DMS 273 (cell line): ENCODE results near the gene WWC2.

Experiments used
- DNase-seq: peaks from one replicate; lab custom pipeline; 2025; ENCODE audit not compliant: unreplicated experiment; lab: John Stamatoyannopoulos, UW

Gene WWC2

GRCh38 chr4:183098723-183099536 is at the start of gene WWC2:
TSS of gene WWC2 (plus strand) at chr4:183099257. CDS start at chr4:183099492, 235 bp downstream.
- peak; percentile 93 for DNase-seq

GRCh38 chr4:183053681-183054080 is 45.4 kb upstream of the WWC2 start:
- DNase-seq: no peak

- no peak for DNase-seq
Measured at GRCh38 chr4:183057255-183057654, 41.8 kb upstream of the WWC2 start.

- no peak for DNase-seq
Measured at GRCh38 chr4:183059797-183060196, 39.3 kb upstream of the WWC2 start.

GRCh38 chr4:183068502-183068901 is 30.6 kb upstream of the WWC2 start:
- no peak for DNase-seq

- DNase-seq: no peak
Measured at GRCh38 chr4:183071222-183071621, 27.8 kb upstream of the WWC2 start.

GRCh38 chr4:183072176-183072575 is 26.9 kb upstream of the WWC2 start:
- DNase-seq: no peak

GRCh38 chr4:183073838-183074145 is 25.3 kb upstream of the WWC2 start:
- no peak for DNase-seq

- DNase-seq: no peak
Measured at GRCh38 chr4:183074288-183074990, 24.6 kb upstream of the WWC2 start.

- DNase-seq: no peak
Measured at GRCh38 chr4:183078634-183079033, 20.4 kb upstream of the WWC2 start.

- DNase-seq: no peak
Measured at GRCh38 chr4:183080372-183081115, 18.5 kb upstream of the WWC2 start.

- no peak for DNase-seq
Measured at GRCh38 chr4:183081116-183081469, 18.0 kb upstream of the WWC2 start.

GRCh38 chr4:183082053-183082452 is 17.0 kb upstream of the WWC2 start:
- DNase-seq: no peak

GRCh38 chr4:183094393-183095198 is 4.5 kb upstream of the WWC2 start:
- no peak for DNase-seq

- no peak for DNase-seq
Measured at GRCh38 chr4:183095199-183095512, 3.9 kb upstream of the WWC2 start.

GRCh38 chr4:183096276-183096965 is 2.6 kb upstream of the WWC2 start:
- DNase-seq: no peak

- no peak for DNase-seq
Measured at GRCh38 chr4:183097231-183098018, 1.6 kb upstream of the WWC2 start.

GRCh38 chr4:183098019-183098722 is 886 bp upstream of the WWC2 start:
- DNase-seq: peak; percentile 66

- DNase-seq: peak; percentile 66
Measured at GRCh38 chr4:183099537-183100297, 660 bp downstream of the WWC2 start.
